ENCODE measurements around the gene STYXL2.

The STYXL2 gene

DNA sequence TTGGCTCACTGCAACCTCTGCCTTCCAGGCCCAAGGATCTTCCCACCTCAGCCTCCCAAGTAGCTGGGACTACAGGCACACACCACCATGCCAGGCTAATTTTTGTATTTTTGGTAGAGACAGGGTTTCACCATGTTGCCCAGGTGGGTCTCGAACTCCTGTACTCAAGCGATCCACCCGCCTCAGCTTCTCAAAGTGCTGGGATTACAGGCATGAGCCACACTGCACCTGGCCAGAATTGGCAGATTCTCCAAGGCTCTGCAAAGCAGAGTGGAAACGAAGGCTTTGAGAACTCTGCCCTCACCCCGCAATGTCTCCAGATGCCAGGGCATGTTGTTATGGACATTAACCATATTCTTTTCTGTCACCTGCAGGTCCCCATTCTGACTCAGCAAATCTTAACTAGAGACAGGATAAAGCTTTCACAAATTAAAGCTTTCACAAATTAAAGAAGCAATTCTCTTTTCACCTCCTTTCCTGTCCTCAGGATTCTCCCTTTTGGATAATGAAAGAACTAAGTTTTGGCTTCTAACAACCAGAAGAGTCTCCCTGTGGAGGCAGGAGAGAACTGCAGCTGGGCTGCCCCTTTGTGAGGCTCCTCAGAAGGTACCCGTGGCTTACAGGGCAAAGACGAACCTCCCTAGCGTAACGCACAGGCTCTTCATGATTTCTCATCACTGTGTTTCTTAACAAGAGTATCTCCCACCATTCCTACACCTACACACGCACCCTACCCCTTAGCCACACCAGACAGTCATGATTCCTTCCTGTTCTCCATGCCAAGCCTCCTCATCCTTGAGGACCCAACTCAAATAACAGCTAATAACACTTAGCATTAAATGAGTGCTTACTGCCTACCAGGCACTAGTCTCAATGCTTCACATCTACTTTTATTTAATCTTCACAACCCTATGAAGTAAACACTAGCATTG lies 33.5 kb upstream of the STYXL2 start:
- no peaks in the 10 kb centered on the region for H3K36me3 ChIP-seq (replicated peaks; ENCODE audit: insufficient read depth, low read length)
- H4K20me1 ChIP-seq (ENCODE audit: insufficient read depth, low read length) = no peaks in the 10 kb centered on the region
- no peaks in the 10 kb centered on the region for H3K9me3 ChIP-seq (replicated peaks; ENCODE audit: insufficient read depth, low read length)
- no peak overlapping the region for H3K27ac ChIP-seq (ENCODE audit: low read length)
- H3K9me2 ChIP-seq (replicated peaks; ENCODE audit: insufficient read depth, low read length) = no peaks in the 10 kb centered on the region
- no peaks in the 10 kb centered on the region for H3K27me3 ChIP-seq (replicated peaks; ENCODE audit: insufficient read depth, low read length)
- peaks cover 6% of the 10 kb centered on the region; the same call in 1 of the 2 replicates for H3K4me1 ChIP-seq (ENCODE audit: low read length)
- no peak overlapping the region for H3K9ac ChIP-seq (ENCODE audit: low read length)
- no peak overlapping the region for H3K4me2 ChIP-seq (ENCODE audit: low read depth, low read length)
- DNase-seq = peak; percentile 24
- H3F3A ChIP-seq (ENCODE audit: insufficient read depth, low read length) = peaks cover 5% of the 10 kb centered on the region; the same call in 1 of the 2 replicates
- H3K4me3 ChIP-seq (ENCODE audit: low read length) = no peak overlapping the region
- no peak overlapping the region for H2AFZ ChIP-seq (ENCODE audit: low read length)
- TF ChIP-seq EZH2phosphoT487 (IDR thresholded peaks at IDR 0.05; ENCODE audit: low read length) = no peak
- TF ChIP-seq EZH2 (optimal IDR thresholded peaks at IDR 0.05; ENCODE audit: low read depth, low read length) = no peak
- TF ChIP-seq, protein P1, sequence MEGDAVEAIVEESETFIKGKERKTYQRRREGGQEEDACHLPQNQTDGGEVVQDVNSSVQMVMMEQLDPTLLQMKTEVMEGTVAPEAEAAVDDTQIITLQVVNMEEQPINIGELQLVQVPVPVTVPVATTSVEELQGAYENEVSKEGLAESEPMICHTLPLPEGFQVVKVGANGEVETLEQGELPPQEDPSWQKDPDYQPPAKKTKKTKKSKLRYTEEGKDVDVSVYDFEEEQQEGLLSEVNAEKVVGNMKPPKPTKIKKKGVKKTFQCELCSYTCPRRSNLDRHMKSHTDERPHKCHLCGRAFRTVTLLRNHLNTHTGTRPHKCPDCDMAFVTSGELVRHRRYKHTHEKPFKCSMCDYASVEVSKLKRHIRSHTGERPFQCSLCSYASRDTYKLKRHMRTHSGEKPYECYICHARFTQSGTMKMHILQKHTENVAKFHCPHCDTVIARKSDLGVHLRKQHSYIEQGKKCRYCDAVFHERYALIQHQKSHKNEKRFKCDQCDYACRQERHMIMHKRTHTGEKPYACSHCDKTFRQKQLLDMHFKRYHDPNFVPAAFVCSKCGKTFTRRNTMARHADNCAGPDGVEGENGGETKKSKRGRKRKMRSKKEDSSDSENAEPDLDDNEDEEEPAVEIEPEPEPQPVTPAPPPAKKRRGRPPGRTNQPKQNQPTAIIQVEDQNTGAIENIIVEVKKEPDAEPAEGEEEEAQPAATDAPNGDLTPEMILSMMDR (IDR thresholded peaks at IDR 0.05; ENCODE audit: low read length) = peak; percentile 40
- H3K79me2 ChIP-seq (ENCODE audit: low read length) = no peaks in the 10 kb centered on the region

DNA sequence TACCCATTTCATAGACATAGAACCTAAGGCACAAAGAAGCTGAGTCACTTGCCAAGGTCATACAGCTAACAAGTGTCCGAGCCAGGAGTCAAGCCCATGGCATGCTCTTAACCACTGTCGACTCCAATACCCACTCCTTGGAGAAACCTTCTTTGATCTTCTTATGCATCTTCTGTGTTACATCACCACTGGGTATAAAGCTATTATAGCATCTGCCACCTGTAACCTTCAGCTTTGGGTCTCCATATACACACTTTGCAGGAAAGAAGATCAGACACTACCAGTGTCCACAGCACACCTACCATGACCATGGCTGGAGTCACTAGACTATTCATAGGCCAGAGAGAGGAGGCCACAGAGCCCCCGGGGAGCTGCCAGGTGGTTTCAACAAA lies 32.8 kb upstream of the STYXL2 start:
- H3K4me1 ChIP-seq (ENCODE audit: low read length) = peaks cover 6% of the 10 kb centered on the region; the same call in 1 of the 2 replicates
- H3K27ac ChIP-seq (ENCODE audit: low read length) = no peak overlapping the region
- TF ChIP-seq, protein P1 (IDR thresholded peaks at IDR 0.05; ENCODE audit: low read length) = no peak
- TF ChIP-seq EZH2phosphoT487 (IDR thresholded peaks at IDR 0.05; ENCODE audit: low read length) (no peak), EZH2 (optimal IDR thresholded peaks at IDR 0.05; ENCODE audit: low read depth, low read length) (no peak)
- no peaks in the 10 kb centered on the region for H3K27me3 ChIP-seq (replicated peaks; ENCODE audit: insufficient read depth, low read length)
- H3K4me2 ChIP-seq (ENCODE audit: low read depth, low read length) = no peak overlapping the region
- no peaks in the 10 kb centered on the region for H3K36me3 ChIP-seq (replicated peaks; ENCODE audit: insufficient read depth, low read length)
- DNase-seq = no peak
- peaks cover 5% of the 10 kb centered on the region; the same call in 1 of the 2 replicates for H3F3A ChIP-seq (ENCODE audit: insufficient read depth, low read length)
- no peak overlapping the region for H3K9ac ChIP-seq (ENCODE audit: low read length)
- H3K4me3 ChIP-seq (ENCODE audit: low read length) = no peak overlapping the region
- no peaks in the 10 kb centered on the region for H3K79me2 ChIP-seq (ENCODE audit: low read length)
- no peaks in the 10 kb centered on the region for H4K20me1 ChIP-seq (ENCODE audit: insufficient read depth, low read length)
- no peaks in the 10 kb centered on the region for H3K9me3 ChIP-seq (replicated peaks; ENCODE audit: insufficient read depth, low read length)
- H3K9me2 ChIP-seq (replicated peaks; ENCODE audit: insufficient read depth, low read length) = no peaks in the 10 kb centered on the region
- H2AFZ ChIP-seq (ENCODE audit: low read length) = no peak overlapping the region

DNA sequence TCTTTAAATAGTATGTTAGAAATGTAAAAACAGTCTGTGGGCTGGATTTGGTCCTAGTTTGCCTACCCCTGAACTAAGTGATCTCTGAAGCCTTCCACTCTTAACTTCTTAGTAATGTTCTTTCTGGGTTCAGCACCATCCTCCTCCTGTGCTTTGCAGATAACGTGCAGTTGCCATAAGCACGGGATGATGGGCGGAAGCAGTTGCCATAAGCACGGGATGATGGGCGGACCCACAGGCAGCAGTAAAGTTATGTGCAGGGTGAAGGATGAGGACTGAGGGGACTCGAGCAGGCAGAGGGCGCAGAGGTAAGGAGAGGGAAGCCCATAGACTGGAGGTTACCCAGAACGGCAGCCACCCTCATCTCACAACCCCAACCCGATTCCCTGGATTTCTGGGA lies 29.3 kb upstream of the STYXL2 start:
- no peaks in the 10 kb centered on the region for H3K27me3 ChIP-seq (replicated peaks; ENCODE audit: insufficient read depth, low read length)
- H3K36me3 ChIP-seq (replicated peaks; ENCODE audit: insufficient read depth, low read length) = no peaks in the 10 kb centered on the region
- H3F3A ChIP-seq (ENCODE audit: insufficient read depth, low read length) = no peaks in the 10 kb centered on the region
- H3K9ac ChIP-seq (ENCODE audit: low read length) = no peak overlapping the region
- H3K4me1 ChIP-seq (ENCODE audit: low read length) = no peaks in the 10 kb centered on the region; the same call in 1 of the 2 replicates
- H3K27ac ChIP-seq (ENCODE audit: low read length) = no peak overlapping the region
- no peak overlapping the region for H3K4me2 ChIP-seq (ENCODE audit: low read depth, low read length)
- H4K20me1 ChIP-seq (ENCODE audit: insufficient read depth, low read length) = no peaks in the 10 kb centered on the region
- H3K9me2 ChIP-seq (replicated peaks; ENCODE audit: insufficient read depth, low read length) = no peaks in the 10 kb centered on the region
- TF ChIP-seq EZH2phosphoT487 (IDR thresholded peaks at IDR 0.05; ENCODE audit: low read length) (no peak), EZH2 (optimal IDR thresholded peaks at IDR 0.05; ENCODE audit: low read depth, low read length) (no peak)
- TF ChIP-seq, protein P1 (IDR thresholded peaks at IDR 0.05; ENCODE audit: low read length) = no peak
- H3K9me3 ChIP-seq (replicated peaks; ENCODE audit: insufficient read depth, low read length) = no peaks in the 10 kb centered on the region
- no peak overlapping the region for H3K4me3 ChIP-seq (ENCODE audit: low read length)
- no peaks in the 10 kb centered on the region for H3K79me2 ChIP-seq (ENCODE audit: low read length)
- no peak for DNase-seq
- H2AFZ ChIP-seq (ENCODE audit: low read length) = no peak overlapping the region

Measured in MM.1S (cell line).